ENCODE data around the gene GPR139. TPM values are rescaled to one million over a fixed set of nuclear protein-coding genes. Genes with fewer than 3 reads are reported as not detected.

GPR139 gene
- total RNA-seq, result not detected

DNA sequence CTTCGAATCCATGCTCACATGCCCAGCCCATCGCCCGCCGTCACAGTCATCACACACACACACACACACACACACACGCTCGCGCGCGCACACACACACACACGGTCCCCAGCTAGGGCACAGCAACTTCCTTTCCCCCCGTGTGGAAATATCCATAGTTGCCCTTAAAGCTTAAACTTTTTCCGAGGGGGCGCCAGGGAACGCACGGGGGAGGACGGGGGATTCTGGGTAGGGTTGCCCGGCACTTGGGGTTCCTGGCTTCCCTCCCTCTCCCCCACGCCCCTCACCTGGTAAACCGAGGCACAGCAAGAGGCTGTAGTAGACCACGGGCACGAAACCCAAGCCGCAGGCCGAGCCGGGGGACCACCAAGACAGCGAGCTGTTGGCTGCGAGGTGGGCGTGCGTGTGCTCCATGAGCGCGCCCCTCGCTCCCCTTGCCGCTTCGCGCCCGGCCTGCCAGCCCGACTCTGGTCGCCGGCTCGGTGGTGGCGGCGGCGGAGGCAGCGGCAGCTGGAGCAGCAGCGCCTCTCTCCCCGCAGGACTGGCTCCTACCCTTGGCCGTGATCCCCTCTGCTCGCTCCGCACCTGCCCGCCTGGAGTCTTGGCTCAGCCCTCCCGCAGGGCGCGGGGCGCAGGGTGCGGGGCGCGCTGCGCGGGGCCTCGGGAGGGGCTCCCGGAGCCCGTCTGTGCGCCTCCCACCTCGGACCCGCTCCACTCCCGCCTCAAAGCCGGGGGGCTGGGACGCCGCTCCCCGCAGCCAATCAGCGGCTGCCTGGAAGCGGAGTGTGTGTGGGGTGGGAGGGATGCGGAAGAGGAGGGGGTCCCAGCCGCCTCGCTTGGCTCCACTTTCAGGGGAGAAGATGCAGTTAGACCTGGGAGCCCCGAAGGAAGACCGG is at the start of gene GPR139:
TSS of gene GPR139 (minus strand) at position 688 of the 896 bp plus-strand sequence. CDS start at position 414, 274 bp downstream.
- ChIA-PET POLR2A (no interaction called here), CTCF (no interaction called here)

DNA sequence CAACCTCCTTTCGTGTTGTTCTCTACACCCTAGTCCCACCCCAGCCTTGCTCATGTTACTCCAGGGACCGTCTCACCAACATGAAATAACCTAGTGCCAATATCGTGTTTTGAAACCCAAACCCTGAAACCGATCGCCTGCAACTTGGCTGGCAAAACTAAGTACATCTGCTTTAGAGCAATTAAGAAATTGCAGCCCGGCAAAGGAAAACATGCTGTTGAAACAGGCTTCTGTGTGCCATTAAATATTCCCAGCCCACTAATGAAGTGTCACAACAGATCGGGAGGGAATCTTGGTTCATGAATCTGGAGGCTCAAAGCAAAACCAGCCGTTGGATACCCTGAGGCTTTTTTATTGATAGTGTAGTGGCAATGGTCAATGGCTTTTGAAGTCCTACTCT is 48.3 kb upstream of the GPR139 start:
- CTCF ChIA-PET, result no interaction called here
- POLR2A ChIA-PET, result no interaction called here

DNA sequence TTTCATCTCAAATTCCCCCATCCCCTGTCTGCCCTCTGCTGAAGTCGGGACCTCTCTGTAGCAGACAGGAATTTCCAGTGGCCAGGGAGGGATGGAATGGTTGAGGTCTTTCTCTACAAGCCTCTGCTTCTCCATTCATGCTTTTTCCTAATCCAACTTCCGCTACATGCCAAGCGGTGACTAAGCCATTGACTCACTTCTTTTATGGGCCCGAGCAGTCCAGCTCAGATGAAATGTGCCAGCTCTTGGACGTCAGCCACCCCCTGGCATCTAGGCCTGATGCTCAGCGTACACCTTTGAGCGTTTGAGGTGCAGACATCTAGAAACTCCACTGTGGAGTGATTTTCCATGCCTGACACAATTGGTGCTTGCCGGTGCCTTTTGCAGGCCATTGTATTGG is 40.7 kb upstream of the GPR139 start:
- POLR2A ChIA-PET, result no interaction called here
- CTCF ChIA-PET, result no interaction called here

DNA sequence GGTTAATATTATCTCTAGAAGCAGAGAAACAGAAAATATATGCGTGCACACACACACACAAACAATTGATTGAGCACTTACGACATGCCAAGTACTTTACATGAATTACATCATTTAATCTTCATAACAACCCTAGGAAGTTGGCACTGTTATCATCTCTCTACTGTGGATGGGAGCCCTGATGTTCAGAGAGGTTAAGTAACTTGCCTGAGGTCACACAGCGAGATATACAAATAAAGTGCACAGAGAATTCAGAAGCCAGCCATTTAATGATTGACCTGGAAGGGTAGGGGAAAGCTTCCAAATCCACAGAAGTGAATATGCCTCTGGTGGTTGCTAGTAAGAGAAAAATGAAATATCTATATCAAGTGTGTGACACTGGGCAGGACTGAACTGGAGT is 37.5 kb upstream of the GPR139 start:
- POLR2A ChIA-PET, result no interaction called here
- CTCF ChIA-PET, result no interaction called here

- ChIA-PET CTCF (no interaction called here), POLR2A (no interaction called here)
These were observed 33.4 kb upstream of the GPR139 start for GRCh38 chr16:20107083-20107482.

DNA sequence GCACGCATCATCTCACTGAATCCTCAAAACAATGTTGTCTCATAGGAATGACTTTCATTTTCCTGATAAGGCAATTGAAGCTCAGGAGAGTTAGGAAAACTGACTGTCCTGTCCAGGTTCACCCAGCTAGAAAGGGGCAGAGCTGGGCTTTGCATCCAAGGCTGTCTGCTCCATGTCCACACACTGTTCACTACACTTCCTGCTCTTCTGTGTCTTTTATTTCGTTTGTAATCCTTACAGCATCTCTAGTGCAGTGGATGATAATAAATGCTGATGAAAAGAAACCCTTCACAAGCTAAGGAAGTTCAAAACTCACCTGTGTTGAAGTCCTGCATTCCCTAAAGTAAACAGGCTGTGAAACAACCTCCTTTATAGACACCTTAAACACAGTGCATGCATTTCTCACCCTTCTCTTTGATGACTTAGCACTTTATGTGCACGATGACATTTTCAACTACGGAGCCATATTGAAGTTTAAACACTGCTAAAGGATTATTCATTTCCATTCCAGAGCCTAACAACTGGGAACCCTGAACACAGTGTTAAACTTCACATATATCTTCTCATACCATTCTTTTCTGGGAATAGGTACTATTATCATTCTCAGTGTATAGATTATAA is 31.0 kb upstream of the GPR139 start:
- CTCF ChIA-PET, result no interaction called here
- POLR2A ChIA-PET, result no interaction called here

- CTCF ChIA-PET, result no interaction called here
- POLR2A ChIA-PET, result no interaction called here
These were observed 28.8 kb upstream of the GPR139 start for GRCh38 chr16:20102521-20102920.

DNA sequence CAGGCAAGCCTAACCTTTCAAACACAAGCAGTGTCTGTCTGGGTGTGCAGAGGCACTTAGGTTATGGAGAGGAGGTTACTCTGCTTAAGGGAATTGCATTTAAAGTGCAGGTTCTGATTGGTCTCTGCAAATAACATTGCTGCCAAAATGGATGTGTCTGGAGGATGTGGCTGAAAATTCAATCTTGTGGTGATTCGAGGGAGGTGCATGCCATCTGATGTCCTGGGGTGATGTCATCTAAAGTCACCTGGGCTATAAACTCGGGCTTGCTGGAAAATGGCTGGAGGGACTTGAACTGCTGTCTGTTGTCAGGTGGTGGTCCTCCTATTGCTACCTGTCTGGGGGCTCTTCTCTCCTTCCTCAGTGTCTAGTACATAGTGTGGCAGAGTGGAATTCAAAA is 28.3 kb upstream of the GPR139 start:
- ChIA-PET POLR2A (no interaction called here), CTCF (no interaction called here)

DNA sequence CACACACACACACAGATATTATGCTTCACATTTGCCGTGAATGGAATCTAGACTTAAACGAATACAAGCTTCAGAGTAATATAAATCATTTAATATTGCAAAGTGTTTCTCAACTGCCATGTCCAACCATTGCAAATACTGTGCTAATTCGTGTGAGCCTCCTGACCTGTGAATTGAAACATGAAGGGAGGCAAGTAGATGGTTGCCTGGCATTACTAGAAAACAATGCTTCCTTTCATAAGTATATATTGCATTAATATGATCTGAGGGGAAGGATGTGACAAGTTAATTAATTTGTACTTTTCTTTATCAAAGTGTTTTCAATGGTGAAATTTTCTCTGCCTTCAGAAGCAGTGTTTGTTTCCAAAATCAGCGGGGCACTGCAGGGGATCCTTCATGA is 25.7 kb upstream of the GPR139 start:
- CTCF ChIA-PET, result no interaction called here
- POLR2A ChIA-PET, result no interaction called here

DNA sequence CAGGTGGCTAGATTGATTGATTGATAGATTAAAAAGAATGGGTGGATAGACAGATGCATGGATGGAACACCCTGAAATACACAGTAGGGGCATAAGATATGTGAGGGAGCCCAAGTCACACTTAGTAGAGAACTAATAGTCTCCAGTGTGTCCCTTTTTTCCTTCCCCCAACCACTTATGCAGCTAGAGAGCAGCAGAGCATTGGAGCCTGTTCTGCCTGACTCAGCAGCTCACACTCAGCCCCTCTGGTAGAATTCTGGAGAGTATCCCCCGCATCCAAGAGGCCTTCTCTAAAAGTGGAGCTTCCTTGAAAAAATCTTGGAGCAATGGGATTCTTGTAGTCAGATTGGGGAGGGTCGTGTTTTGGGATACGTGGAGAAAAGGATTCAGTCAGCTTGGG is 20.5 kb upstream of the GPR139 start:
- ChIA-PET POLR2A (no interaction called here), CTCF (no interaction called here)

DNA sequence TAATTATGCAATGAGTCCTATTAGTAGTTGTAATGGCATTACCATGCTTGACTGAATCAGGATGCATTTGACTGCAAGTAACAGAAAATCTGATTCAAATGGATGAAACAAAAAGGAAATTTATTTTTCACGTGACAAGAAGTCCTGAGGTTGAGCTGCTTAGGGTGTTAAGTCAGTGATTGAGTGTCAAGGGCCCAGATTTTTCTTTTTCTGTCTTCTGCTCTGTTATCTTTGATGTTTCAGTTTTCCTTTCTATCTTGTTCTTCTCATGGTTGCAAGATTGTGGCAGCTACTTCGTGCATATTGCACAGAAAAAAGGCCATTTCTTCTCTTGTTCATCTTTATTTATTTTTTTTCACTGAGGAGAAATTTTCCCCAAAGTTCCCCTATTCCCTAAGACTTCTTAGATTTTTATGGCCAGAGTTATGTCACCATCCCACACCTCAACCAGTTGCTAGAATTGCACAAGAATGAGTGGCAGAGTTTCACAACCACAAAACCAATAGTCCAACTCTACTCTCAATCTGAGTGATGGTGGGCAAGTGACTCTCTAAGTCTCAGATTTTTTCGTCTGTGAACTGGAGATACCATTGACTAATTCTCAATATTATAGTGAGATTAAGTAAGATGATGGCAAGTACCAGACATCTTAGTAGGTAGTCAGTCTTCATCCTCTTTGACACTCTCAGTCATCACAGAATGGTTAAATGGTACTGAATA is 15.7 kb upstream of the GPR139 start:
- ChIA-PET CTCF (no interaction called here), POLR2A (no interaction called here)

DNA sequence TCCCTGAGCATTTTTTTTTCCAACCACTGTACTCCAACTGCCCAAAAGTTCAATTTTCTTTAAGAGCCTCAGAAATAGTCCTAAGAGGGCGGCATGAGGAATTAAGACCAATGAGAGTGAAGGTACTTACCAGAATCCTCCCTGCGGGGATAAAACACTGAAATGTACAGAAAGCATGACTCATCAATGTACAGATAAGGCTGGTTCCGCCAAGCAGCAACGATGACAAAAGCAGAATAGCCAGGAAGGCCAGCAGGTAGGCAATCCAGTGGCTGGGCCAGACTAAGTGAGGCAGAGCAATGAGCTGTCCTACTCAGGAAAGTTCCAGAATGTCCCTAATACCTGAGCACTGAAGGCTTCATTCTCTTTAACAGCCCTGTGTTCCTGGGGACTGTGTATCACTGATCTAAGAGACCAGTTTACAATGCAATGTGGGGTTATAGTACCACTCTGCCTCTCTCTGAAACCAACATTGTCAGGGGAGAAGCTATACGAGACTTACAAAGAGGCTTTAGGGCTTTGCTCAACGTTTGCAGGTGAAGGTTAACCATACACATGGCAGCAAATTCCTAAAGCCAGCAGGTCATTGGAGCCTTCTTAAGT is 11.0 kb upstream of the GPR139 start:
- POLR2A ChIA-PET, result no interaction called here
- CTCF ChIA-PET, result no interaction called here

DNA sequence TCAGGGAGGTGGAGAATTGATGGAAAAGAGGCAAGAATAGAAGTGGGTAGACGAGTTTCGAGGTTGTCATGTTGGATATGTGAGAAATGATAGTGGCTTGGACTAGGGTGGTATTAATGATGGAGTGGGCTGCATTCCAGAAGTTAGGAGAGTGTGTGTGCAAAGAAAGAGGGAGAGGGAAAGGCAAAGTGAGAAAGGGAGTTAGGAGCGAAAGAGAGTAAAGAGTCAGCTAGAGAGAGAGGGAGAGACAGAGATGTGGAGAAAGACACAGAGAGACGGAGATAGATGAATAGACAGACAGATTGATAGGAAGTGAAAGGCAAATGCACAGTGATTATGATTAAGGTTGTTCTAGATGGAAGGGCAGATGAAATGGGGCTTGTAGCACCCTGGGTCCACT is 5.4 kb upstream of the GPR139 start:
- ChIA-PET CTCF (no interaction called here), POLR2A (no interaction called here)

DNA sequence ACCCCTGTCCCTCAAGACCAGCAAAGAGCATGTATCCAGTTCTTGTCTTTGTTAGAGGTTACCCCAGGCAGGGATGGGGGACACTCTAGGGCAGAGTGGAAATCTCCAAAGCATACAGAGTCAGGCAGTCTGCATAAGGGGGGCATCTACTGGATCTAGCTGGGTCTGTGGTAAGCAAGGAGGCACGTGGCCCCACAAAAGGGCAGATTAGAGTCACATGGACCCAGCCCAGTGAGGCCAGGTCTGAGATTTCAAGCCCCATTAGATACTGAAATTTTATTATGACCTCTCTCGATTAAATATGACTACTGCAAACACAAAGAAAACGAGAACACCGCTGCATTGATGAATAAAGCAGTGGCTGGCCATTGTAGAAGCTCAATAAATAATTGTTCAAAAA is 1.6 kb upstream of the GPR139 start:
- CTCF ChIA-PET, result no interaction called here
- POLR2A ChIA-PET, result no interaction called here

- ChIA-PET POLR2A (no interaction called here), CTCF (no interaction called here)
These were observed 655 bp upstream of the GPR139 start for GRCh38 chr16:20074099-20074991.

GRCh38 chr16:20072874-20073202 is 852 bp downstream of the GPR139 start:
- ChIA-PET CTCF (no interaction called here), POLR2A (no interaction called here)

- POLR2A ChIA-PET, result no interaction called here
- CTCF ChIA-PET, result no interaction called here
These were observed 1.4 kb downstream of the GPR139 start for GRCh38 chr16:20072146-20072873.

DNA sequence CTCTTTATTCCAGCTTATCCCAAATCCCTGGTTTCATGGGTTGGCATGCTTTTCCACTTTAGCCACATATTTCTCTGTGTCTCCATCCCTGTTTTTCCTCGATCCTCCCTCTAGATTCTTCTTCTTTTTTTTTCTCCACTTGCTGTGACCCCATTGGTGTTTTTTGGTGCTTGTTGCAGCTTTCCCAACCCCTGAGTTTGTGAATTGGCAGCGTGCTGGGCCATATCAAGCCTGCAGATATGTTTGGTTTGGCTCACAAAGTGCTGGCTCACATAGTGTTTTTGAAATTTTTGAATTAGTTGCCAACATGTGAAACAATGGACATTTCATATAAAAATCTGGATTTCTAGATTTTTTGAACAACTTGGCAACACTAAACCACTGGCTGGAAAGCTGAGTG is 8.8 kb downstream of the GPR139 start:
- POLR2A ChIA-PET, result no interaction called here
- CTCF ChIA-PET, result no interaction called here

GRCh38 chr16:20064520-20064919 is 9.2 kb downstream of the GPR139 start:
- POLR2A ChIA-PET, result no interaction called here
- CTCF ChIA-PET, result no interaction called here

GRCh38 chr16:20061132-20061531 is 12.6 kb downstream of the GPR139 start:
- CTCF ChIA-PET, result no interaction called here
- POLR2A ChIA-PET, result no interaction called here
